ENCODE data around the gene PTCD2.

PTCD2 gene

GRCh38 chr5:72383726-72384125, 63.6 kb downstream of the PTCD2 start:
- no peak for TF ChIP-seq TSHZ2 (CRISPR knock-in tag; IDR thresholded peaks at IDR 0.05)
- no peak for TF ChIP-seq CSRNP3 (CRISPR knock-in tag; IDR thresholded peaks at IDR 0.05)
- TF ChIP-seq TOX (CRISPR knock-in tag; IDR thresholded peaks at IDR 0.05; ENCODE audit: borderline replicate concordance): no peak
- no peak for TF ChIP-seq ZNF565 (CRISPR knock-in tag; conservative IDR thresholded peaks at IDR 0.05; ENCODE audit: low read depth)
- TF ChIP-seq ZNF70 (CRISPR knock-in tag; IDR thresholded peaks at IDR 0.05): no peak
- TF ChIP-seq PPARA (CRISPR knock-in tag; IDR thresholded peaks at IDR 0.05; ENCODE audit: borderline replicate concordance): no peak
- TF ChIP-seq CSDC2 (CRISPR knock-in tag; IDR thresholded peaks at IDR 0.05): no peak
- no peak for TF ChIP-seq ESRRG (CRISPR knock-in tag; IDR thresholded peaks at IDR 0.05)
- TF ChIP-seq GLIS3 (CRISPR knock-in tag; IDR thresholded peaks at IDR 0.05): no peak
- no peak for TF ChIP-seq ARNTL (CRISPR knock-in tag; IDR thresholded peaks at IDR 0.05; ENCODE audit: borderline replicate concordance, low read depth)
- TF ChIP-seq, protein P1, sequence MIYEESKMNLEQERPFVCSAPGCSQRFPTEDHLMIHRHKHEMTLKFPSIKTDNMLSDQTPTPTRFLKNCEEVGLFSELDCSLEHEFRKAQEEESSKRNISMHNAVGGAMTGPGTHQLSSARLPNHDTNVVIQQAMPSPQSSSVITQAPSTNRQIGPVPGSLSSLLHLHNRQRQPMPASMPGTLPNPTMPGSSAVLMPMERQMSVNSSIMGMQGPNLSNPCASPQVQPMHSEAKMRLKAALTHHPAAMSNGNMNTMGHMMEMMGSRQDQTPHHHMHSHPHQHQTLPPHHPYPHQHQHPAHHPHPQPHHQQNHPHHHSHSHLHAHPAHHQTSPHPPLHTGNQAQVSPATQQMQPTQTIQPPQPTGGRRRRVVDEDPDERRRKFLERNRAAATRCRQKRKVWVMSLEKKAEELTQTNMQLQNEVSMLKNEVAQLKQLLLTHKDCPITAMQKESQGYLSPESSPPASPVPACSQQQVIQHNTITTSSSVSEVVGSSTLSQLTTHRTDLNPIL (CRISPR knock-in tag; IDR thresholded peaks at IDR 0.05; ENCODE audit: low read depth): no peak
- TF ChIP-seq OSR1 (CRISPR knock-in tag; IDR thresholded peaks at IDR 0.05): no peak
- no peak for TF ChIP-seq SNAI2 (CRISPR knock-in tag; IDR thresholded peaks at IDR 0.05)
- TF ChIP-seq ZFP3 (CRISPR knock-in tag; IDR thresholded peaks at IDR 0.05): no peak
- TF ChIP-seq TCF4 (CRISPR knock-in tag; IDR thresholded peaks at IDR 0.05; ENCODE audit: borderline replicate concordance): no peak
- TF ChIP-seq POU6F1 (CRISPR knock-in tag; IDR thresholded peaks at IDR 0.05; ENCODE audit: borderline replicate concordance, low read depth): no peak
- TF ChIP-seq ISL1 (CRISPR knock-in tag; IDR thresholded peaks at IDR 0.05): no peak
- no peak for TF ChIP-seq ZNF8 (CRISPR knock-in tag; IDR thresholded peaks at IDR 0.05)
- TF ChIP-seq BACH2 (CRISPR knock-in tag; IDR thresholded peaks at IDR 0.05; ENCODE audit: borderline replicate concordance): no peak
- no peak for ATAC-seq

DNA sequence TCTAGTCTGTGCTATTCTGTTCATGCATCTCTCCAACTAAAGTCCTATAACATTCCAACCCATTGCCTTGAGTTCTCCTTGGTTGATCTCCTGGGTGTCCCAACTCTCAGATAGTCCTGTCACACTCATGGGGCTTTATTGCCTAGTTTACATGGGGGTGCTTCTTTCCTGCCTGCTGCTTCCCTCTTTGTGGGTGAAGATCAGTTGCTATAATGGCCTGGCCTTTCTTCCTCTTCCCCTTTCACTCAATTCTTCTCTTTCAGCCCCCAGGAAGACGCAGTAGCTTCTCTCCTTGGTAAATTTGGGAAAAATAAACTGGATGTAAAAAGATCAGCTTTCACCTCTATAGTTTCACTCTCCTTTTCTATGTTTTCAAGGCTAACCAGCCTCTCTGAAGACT, 66.5 kb downstream of the PTCD2 start:
- no peak for ATAC-seq
- TF ChIP-seq, protein P1 (CRISPR knock-in tag; IDR thresholded peaks at IDR 0.05; ENCODE audit: low read depth): no peak
- no peak for TF ChIP-seq ISL1 (CRISPR knock-in tag; IDR thresholded peaks at IDR 0.05)
- no peak for TF ChIP-seq CSDC2 (CRISPR knock-in tag; IDR thresholded peaks at IDR 0.05)
- TF ChIP-seq GLIS3 (CRISPR knock-in tag; IDR thresholded peaks at IDR 0.05): no peak
- no peak for TF ChIP-seq BACH2 (CRISPR knock-in tag; IDR thresholded peaks at IDR 0.05; ENCODE audit: borderline replicate concordance)
- TF ChIP-seq ZFP3 (CRISPR knock-in tag; IDR thresholded peaks at IDR 0.05): no peak
- TF ChIP-seq ARNTL (CRISPR knock-in tag; IDR thresholded peaks at IDR 0.05; ENCODE audit: borderline replicate concordance, low read depth): no peak
- TF ChIP-seq ZC3H10 (CRISPR knock-in tag; IDR thresholded peaks at IDR 0.05): no peak
- TF ChIP-seq PPARA (CRISPR knock-in tag; IDR thresholded peaks at IDR 0.05; ENCODE audit: borderline replicate concordance): no peak
- no peak for TF ChIP-seq ZNF70 (CRISPR knock-in tag; IDR thresholded peaks at IDR 0.05)
- TF ChIP-seq PATZ1 (CRISPR knock-in tag; IDR thresholded peaks at IDR 0.05; ENCODE audit: borderline replicate concordance): no peak
- no peak for TF ChIP-seq ZFP30 (CRISPR knock-in tag; IDR thresholded peaks at IDR 0.05)
- TF ChIP-seq TCF4 (CRISPR knock-in tag; IDR thresholded peaks at IDR 0.05; ENCODE audit: borderline replicate concordance): no peak
